ENCODE results near the gene RNF103.

DNA sequence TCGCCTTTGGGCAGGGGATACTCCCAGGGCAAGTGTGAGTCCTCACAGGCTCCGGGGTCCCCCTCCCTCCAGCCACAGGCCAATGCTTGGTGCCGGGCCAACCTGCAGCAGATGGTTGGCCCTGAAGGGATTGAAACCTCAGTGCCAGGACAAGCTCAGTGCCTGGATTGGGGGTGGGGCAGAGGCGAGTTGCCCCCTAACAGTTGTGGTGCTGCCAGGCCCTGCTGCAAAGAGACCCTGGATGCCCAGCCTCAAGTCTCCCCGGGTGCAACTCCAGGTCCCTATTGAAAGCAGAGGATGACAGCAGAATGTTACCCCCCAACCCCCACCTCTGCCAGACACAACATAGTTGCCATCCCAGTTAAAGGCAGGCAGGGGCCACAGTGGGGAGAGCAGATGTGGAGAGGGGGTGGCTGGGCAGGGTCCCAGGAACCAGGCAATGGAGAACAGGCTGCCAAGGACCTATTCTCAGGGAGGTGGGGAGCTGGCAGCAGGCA, 9.5 kb upstream of the RNF103 start:
- TF ChIP-seq POLR2A (IDR thresholded peaks at IDR 0.05): no peak
- TF ChIP-seq, protein P1, sequence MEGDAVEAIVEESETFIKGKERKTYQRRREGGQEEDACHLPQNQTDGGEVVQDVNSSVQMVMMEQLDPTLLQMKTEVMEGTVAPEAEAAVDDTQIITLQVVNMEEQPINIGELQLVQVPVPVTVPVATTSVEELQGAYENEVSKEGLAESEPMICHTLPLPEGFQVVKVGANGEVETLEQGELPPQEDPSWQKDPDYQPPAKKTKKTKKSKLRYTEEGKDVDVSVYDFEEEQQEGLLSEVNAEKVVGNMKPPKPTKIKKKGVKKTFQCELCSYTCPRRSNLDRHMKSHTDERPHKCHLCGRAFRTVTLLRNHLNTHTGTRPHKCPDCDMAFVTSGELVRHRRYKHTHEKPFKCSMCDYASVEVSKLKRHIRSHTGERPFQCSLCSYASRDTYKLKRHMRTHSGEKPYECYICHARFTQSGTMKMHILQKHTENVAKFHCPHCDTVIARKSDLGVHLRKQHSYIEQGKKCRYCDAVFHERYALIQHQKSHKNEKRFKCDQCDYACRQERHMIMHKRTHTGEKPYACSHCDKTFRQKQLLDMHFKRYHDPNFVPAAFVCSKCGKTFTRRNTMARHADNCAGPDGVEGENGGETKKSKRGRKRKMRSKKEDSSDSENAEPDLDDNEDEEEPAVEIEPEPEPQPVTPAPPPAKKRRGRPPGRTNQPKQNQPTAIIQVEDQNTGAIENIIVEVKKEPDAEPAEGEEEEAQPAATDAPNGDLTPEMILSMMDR (IDR thresholded peaks at IDR 0.05): no peak

All from ovary (tissue), 3 donors.